HG03045 (cell line): ENCODE results near the gene LITAF.
"Not testable (repeated sequence)": the region's sequence is repeated elsewhere in the genome, so short reads cannot be mapped to it uniquely, and the experiment has no call there.

ENCODE experiments used
- ATAC-seq: cut with Tn5 transposase; IDR thresholded peaks from one replicate; pipeline ENCODE4 v1.9.1; 2021; ENCODE audit warnings: mild to moderate bottlenecking, moderate library complexity; ENCODE audit not compliant: unreplicated experiment

Gene LITAF

DNA sequence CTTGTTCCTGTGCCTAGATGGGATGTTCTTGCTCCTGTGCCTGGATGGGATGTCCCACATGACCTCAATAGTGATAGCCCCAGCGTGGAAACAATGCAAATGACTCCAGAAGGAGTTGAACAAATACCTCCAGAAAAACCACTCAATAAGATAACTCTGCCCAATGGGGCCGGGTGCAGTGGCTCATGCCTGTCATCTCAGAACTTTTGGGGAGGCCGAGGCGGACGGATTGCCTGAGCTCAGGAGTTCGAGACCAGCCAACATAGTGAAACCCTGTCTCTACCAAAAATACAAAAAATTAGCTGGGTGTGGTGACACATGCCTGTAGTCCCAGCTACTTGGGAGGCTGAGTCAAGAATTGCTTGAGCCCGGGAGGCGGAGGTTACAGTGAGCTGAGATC, 15.2 kb upstream of the LITAF start:
- ATAC-seq: no peak

DNA sequence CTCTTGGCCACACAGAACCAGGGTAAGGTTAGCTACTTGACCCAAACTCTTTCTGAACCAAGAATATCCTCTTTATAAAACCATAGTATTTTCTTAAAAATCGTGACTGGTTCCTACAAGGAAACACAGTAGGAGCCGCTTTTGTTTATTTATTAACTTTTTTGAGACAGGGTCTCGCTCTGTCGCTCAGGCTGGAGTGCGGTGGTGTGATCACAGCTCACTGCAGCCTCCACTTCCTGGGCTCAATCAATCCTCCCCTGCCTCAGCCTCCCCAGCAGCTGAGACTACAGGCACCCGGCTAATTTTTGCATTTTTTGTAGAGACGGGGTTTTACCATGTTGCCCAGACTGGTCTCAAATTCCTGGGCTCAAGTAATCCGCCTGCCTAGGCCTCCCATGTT, 14.7 kb upstream of the LITAF start:
- no peak for ATAC-seq

DNA sequence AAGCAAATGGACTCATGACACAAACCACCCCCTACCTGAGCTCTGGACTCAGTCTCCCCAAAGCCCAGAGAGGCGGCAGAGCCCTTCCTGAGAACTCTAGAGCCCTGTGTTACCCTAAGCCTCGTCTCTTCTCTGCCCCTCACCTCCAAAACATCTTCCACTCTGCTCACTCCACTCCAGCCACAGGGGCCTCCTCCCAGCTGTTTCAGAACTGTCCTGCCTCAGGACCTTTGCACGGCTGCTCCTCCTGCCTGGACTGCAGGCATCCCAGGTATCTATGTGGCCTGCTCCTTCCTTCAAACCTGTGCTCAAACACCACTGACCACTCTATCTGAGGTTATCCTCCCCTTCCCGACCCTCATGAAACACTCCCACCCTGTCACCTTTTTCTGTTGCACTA, 12.9 kb upstream of the LITAF start:
- no peak for ATAC-seq

DNA sequence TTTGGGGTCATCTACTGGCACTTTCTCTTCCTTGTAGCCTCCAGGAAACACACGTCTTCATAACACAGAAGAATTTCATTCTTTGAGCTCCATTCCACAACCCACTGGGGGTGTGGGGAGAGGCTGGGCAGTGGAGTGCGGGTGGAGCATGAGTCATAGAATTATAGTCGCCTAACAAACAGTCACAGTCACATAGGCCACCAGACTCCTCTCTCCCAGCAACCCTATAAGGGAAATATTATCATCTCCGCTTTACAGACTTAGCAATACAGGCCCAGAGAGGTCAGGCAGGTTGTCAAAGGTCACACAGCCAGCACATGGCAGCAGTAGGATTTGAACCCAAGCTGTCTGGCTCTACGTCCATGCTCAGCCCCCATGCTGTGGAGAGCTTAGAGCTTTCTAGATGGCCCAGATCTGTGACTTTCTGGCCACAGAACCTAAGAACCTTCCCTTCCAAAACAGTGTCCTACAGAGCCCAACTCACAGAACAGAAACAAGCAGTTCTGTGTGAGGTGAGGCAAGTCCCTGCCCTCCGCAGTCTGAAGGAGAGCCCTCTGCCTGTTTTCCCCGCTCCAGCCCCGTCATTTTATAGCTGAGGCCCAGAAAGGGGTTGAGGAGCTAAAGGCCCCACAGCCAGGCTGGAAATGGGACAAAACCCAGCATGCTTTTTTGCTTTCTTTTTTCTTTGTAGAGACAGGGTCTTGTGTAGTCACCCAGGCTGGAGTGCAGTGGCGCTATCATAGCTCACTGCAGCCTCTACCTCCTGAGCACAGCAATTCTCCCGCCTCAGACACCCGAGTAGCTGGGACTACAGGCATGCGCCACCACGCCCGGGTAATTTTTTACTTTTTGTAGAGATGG, 10.7 kb upstream of the LITAF start:
- no peak for ATAC-seq

DNA sequence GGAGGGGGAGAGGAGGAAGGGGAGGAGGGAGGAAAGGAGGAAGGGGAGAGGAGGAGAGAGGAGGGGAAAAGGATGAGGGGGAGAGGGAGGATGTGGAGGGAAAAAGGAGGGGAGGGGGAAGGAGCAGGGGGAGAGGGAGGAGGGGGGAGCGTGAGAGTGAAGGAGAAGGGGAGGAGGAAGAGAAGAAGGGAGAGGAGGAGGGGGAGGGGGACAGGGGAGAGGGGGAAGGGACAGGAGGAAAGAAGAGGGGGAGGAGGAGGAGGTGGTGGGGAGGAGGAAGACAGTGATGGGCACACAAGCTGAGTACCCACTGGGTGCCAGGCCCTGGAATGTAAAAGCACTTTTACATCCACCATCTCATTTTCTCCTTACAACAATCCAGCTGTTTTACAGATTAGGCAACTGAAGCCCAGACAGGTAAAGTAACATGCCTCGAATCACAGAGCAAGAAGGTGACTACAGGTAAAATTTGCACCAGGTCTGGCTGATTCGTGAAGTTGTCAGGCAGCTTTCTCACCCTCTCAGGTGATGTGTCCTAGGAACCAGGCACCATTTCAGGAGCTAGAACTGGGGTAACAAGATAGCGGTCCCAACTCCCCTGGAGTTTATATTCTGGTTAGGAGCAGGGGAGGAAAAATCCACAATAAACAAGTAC, 10.0 kb upstream of the LITAF start:
- no peak for ATAC-seq

DNA sequence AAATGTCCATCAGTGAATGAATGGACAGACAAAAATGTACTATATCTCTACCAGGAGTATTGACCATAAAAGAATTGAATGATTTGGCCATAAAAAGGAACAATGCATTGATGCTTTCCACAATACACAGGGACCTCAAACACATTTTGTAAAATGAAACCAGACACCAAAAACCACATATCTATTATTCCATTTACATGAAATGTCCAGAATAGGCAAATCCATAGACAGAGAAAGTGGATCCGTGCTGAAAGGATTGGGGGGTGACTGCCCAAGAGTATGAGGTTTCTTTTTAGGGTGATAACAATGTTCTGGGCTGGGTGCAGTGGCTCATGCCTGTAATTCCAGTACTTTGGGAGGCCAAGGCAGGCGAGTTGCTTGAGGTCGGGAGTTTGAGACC, 6.9 kb upstream of the LITAF start:
- no peak for ATAC-seq

DNA sequence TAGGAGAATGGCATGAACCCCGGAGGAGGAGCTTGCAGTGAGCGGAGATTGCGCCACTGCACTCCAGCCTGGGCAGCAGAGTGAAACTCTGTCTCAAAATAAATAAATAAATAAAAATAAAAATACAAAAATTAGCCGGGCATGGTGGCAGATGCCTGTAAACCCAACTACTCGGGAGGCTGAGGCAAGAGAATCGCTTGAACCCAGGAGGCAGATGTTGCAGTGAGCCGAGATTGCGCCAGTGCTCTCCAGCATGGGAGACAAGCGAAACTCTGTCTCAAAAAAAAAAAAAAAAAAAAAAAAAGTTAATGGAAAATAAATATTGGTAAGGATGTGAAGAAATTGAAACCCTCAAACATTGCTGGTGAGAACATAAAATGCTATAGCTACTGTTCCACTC, 6.4 kb upstream of the LITAF start:
- ATAC-seq: not testable (repeated sequence)

DNA sequence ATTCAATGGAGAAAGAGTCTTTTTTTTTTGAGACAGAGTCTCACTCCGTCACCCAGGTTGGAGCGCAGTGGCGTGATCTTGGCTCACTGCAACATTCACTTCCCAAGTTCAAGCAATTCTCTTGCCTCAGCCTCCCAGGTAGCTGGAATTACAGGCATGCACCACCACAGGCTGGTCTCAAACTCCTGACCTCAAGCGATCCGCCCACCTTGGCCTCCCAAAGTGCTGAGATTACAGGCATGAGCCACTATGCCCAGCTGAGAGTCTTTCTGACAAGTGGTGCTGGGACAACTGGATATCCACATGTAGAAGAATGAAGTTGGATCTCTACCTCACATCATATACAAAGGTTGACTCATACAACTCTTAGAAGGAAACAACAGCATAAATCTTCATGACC, 4.9 kb upstream of the LITAF start:
- ATAC-seq: not testable (repeated sequence)

DNA sequence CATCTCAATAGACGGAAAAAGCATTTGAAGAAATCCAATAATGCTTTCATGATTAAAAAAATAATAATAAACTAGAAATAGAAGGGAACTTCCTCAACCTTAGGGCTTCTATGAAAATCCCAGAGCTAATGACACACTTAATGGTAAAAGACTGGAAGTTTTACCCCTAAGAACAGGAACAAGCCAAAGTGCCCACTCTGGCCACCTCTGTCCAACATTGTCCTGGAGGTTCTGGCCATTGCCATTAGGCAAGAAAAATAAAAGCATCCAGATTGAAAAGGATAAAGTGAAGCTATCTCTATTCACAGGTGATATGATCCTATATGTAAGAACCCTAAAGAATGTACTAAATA, 2.5 kb upstream of the LITAF start:
- ATAC-seq: no peak

DNA sequence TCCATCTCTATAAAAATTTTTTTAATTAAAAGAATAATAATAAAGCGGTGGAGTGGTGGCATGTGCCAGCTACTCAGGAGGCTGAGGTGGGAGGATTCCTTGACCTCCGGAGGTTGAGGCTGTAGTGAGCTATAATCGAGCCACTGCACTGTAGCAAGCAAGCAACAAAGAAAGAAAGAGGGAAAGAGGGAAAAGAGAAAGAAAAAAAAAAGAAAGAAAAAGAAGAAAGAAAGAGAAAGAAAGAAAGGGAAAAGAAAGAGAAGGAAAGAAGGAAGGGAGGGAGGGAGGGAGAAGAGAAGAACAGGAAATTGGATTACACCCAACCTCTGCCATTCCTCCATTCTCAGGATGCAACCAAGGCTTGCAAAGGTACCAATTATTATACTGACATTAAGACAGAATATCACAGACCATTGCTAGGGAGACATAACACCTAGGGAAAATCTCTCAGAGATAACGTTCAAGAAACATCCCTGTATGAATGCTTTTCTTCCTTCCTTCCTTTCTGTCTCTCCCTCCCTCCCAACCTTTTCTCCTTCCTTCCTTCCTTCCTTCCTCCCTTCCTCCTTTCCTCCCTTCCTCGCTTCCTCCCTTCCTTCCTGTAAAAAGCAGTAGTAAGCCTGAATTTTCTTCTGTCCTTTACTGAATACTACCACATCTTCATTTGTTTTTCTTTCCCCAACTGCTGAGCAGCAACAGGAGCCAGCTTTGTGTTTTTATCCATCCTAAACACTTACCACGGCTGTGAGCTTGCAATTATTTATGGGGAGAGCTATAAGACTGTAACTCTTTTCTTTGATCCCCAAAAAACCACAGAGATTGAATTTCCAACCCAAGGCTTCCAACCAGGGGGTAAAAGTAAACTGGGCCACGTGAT, 1.8 kb upstream of the LITAF start:
- no peak for ATAC-seq

DNA sequence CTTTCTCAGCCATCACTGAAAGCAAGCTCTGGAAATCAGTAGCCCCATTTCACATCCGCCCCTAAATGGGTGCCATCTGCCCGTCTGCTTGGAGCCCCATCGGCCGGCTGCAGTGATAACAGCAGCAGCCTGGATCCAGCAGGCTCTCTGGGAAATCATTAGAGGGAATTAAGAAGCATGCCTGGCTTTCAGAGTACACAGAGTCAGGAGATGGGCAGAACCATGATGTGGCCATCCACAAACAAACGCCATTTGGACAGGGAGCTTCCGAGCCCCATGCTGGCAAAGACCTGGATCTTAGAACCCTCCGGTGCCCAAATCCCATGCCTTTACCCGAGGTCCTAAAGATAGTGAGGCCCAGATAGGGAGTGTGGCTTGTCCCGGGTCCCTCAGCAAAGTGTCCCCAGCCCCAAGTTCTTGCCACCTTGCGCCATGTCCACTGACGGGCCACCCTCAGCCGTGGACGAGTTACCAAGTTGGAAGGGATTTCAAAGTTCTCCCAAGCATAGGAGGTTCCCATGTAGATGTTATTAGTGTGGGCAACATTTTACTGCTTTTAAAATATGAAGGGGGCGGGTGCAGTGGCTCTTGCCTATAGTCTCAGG, 1.0 kb upstream of the LITAF start:
- ATAC-seq: no peak

DNA sequence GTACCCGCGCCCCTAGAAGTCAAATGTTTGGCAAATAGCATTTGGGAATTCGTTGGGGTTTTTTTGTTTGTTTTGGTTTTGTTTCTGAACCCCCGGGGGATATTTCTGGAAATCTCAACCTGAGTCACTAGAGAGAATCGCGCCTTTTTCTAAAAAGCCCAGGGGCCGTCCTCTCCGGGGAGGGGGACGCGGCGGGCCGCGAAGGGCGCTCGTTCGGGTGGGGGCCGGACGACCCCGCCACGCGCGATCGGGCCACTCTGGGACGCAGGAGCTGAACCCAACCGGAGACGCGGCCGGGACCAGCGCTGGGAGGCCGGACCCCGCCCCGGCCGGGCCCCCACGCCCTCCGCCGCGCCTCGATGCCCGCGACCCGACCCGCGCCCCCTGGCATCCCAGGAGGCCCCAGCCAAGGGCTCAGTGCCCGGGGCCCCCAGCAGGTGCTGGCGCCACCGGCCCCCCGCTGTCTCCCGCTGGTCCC, 302 bp downstream of the LITAF start:
- peak; percentile 24 for ATAC-seq

DNA sequence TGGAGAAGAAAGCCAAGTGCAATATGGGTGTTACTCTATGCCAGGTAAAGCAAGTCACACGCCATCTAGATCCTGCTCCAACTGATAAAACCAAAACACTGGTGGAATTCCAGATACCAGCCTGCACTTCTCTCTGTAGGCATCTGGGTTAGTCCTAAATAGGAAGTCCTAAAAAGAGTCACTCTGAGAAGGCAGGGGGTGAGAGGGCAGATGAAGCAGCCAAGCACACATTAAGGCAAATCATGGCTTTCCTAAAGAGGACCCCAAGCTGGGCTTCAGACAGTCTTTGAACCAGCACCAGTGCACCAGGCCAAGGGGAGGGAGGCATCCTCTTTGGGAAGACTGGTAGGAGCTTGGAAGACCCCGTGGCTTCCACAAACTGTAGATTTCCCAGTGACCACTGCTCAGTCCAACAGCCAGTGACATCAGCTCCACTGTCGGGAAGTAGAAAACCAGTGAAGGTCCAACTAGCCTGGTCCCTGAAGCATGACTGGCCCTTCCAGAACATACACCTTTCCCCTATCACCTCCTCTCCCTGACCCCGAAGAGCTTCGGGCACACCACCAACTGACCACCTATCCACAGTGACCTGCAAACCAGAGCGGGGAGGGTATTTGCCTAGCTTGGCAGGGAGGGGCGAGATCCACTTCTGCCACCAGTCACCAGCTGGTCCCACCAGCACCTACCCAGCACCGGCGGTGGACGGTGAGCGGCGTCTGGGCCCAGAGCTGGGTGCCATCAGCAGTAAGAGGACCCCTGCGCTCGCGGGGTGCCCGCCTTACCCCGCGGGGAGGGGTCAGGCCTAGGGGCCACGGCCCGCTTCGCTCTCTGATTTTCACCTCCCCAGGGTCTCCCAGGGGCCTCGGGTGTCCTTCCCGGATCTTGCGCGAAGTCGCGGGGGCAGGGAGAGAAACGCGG, 1.0 kb downstream of the LITAF start:
- ATAC-seq: peak; percentile 10

DNA sequence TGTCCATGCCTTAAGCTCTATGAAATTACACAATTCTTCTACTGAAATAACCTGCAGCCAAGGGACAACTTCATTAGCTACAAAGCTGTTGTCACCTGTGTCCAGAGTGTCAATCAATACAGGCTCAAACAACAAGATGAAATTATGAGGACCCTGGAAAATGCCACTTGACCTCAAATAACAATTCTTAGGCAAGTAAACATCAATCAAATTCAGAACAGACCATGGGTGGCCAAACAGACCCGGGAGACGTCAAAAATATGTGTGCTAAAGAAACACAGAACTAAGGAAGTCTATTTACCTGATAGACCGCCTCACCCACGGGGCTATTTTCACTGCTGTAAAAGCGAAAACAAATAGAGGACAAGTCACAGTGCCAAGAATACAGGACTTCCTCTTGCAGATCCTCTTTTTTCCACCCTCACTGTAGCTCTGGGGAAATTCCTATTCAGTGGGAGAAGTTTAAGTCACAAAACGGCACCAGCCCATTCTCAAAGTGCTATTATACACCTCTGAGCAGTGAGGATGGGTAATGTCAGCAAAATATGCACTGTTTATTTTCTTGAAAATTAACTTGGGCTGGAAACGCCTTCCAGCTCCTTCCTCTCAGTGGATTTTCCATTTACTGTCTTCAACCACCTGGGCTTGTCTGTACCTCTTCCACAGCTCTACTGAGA, 2.7 kb downstream of the LITAF start:
- ATAC-seq: no peak

DNA sequence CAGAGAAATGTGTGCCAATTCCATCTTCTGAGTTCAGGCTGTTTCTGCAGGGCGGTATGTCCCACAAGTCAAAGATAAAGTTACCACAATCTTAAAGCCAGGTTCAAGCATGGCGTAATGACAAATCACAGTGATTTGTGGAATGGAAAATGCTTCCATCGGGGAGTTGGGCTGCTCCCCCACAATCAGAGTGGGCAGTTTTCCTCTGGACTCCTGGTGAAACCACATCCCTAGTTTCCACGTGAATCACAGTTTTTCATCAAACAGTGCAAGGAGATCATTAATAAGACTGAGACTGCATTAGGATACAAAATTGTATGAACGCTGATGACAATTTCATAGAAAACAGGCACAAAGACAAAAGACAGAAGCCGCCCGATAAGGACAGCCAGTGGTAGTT, 3.6 kb downstream of the LITAF start:
- ATAC-seq: no peak

DNA sequence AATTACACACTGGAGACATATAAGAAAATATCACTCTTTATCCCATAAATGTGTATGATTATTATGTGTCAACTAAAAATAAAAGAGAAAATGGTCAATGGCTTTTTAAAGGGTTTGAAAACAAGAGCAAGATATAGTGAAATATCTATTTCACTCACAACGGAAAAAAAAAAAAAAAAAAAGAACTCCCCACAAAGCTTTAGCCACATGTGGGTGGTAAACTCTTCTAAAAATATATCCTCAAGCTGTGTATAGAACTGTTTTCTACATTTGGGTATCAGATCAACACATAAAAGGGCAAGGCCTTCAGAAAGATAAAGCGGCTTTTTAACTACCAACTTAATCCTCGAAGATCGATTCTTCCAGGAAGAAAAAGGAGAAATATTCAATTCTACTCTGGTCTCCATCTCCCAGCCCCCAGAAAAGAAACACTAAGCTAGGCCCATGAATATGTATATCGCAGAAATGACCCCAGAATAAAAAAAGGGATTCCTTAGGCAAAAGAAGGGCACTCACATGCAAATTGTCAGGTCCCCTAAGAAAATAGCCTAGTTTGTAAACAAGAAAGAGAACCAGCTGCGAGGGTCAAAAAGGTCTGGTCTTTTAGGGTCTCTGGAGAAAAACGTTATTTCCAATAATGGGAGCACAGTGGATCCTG, 4.4 kb downstream of the LITAF start:
- ATAC-seq: no peak

DNA sequence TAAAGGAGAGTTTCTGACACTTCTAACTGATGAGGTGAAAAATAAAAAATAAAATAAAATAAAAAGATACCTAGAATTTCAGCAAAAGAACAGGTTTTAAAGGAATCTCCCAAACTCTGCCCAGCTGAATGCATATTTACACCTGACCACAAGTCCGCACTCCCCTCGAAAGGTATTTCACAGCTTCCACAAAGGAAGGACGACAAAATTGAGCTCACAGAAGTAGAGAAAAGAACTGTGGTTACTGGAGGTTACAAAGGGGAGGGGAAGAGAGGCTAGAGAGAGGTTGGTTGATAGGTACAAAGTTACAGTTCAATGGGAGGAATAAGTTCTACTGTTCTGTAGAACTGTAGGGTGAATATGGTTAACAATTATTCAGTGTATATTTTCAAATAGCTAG, 5.0 kb downstream of the LITAF start:
- ATAC-seq: no peak

DNA sequence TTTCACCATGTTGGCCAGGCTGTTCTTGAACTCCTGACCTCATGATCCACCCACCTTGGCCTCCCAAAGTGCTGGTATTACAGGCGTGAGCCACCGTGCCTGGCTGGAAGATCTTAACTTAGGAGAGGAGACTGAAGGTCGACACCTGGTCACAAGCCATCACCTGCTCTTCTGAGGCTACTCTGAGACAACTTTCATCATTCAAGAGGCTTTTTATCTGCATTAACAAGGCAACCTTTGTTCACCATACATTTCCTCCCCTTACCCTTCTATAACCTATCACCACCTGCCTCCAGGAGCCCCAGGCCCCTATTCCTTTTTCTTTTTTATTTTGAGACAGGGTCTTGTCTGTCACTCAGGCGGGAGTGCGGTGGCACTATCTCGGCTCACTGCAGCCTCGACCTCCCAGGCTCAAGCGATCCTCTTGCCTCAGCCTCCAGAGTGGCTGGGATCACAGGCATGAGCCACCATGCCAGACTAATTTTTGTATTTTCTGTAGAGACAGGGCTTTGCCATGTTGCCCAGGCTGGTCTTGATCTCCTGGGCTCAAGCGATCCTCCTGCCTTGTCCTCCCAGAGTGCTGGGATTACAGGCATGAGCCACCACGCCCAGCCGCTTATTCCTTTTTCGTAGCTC, 6.2 kb downstream of the LITAF start:
- no peak for ATAC-seq

DNA sequence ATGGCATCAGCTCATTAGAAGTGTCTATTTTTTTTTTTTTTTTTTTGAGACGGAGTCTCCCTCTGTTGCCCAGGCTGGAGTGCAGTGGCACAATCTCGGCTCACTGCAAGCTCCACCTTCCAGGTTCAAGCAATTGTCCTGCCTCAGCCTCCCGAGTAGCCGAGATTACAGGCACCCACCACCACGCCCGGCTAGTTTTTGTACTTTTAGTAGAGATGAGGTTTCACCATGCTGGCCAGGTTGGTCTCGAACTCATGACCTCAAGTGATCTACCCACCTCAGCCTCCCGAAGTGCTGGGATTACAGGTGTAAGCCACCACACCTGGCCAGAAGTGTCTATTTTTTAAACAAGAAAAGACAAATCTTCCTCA, 9.4 kb downstream of the LITAF start:
- ATAC-seq: not testable (repeated sequence)
